Astrocyte of the spinal cord (primary cell): ENCODE results near the gene MCF2L2.
A peak's percentile ranks its signal among the peaks of the same experiment; 100 is the strongest.

Source experiments
- DNase-seq: peaks from one replicate; pipeline ENCODE4 v3.0.0; 2011; ENCODE audit warnings: low read depth, low spot score
- H3K4me3 ChIP-seq: 2 replicates; pipeline ENCODE4 v1.5.1; 2011; ENCODE audit warnings: low read depth, mild to moderate bottlenecking, low read length, moderate library complexity
- in situ Hi-C: cut with HindIII; loops from 2 replicates; pipeline ENCODE4 v1.10.0; 2017; ENCODE audit warnings: low sequenced_read_pairs
- TF ChIP-seq, protein P1 (sequence below): IDR thresholded peaks from 2 replicates; pipeline ENCODE4 v1.5.1; 2012; ENCODE audit warnings: low read depth, mild to moderate bottlenecking, low read length, inconsistent platforms

The MCF2L2 gene

DNA sequence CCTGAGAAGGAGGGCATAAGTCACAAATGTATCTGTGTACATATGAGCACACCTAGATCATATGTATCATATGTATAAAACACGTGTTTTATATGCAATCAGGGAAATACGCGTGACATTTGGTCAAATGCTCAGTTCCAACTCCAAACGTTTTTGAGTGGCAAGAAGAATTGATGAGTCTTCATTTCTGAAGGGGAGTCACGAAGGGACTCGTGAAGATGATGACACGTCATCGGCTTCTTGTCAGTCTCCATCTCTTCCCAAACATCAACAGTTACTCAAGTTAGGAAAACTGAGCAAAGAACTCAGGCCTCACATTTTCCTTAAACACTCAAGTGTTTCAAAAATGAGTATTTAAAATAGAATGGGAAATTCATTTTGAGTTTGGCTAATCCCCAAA is 95.9 kb downstream of the MCF2L2 start:
- H3K4me3 ChIP-seq, result no peak overlapping the region
- DNase-seq, result no peak
- in situ Hi-C loops, result no loop called here
- TF ChIP-seq, protein P1, sequence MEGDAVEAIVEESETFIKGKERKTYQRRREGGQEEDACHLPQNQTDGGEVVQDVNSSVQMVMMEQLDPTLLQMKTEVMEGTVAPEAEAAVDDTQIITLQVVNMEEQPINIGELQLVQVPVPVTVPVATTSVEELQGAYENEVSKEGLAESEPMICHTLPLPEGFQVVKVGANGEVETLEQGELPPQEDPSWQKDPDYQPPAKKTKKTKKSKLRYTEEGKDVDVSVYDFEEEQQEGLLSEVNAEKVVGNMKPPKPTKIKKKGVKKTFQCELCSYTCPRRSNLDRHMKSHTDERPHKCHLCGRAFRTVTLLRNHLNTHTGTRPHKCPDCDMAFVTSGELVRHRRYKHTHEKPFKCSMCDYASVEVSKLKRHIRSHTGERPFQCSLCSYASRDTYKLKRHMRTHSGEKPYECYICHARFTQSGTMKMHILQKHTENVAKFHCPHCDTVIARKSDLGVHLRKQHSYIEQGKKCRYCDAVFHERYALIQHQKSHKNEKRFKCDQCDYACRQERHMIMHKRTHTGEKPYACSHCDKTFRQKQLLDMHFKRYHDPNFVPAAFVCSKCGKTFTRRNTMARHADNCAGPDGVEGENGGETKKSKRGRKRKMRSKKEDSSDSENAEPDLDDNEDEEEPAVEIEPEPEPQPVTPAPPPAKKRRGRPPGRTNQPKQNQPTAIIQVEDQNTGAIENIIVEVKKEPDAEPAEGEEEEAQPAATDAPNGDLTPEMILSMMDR, result no peak

GRCh38 chr3:183331498-183331897 is 96.9 kb downstream of the MCF2L2 start:
- H3K4me3 ChIP-seq, result no peak overlapping the region
- TF ChIP-seq, protein P1, result no peak
- no peak for DNase-seq
- in situ Hi-C loops, result no loop called here

GRCh38 chr3:183330881-183331280 is 97.5 kb downstream of the MCF2L2 start:
- no peak overlapping the region for H3K4me3 ChIP-seq
- in situ Hi-C loops, result no loop called here
- DNase-seq, result no peak
- TF ChIP-seq, protein P1, result no peak

DNA sequence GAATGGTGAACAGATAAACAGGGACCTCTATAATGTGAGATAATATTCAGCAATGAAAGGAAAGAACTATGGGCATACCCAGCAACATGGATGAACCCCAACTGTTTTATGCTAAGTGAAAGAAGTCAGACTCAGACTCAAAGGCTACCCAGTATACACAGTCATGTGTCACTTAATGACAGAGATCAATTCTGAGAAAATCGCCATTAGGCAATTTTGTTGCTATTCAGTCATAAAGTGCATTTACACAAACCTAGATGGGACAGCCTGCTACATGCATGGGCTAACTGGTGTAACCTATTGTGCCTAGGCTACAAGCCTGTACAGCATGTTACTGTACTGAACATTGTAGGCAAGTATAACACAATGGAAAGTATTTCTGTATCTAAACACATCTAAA is 98.9 kb downstream of the MCF2L2 start:
- H3K4me3 ChIP-seq, result no peak overlapping the region
- no peak for DNase-seq
- in situ Hi-C loops, result no loop called here
- TF ChIP-seq, protein P1, result no peak

GRCh38 chr3:183328823-183329222 is 99.6 kb downstream of the MCF2L2 start:
- H3K4me3 ChIP-seq, result no peak overlapping the region
- in situ Hi-C loops, result no loop called here
- DNase-seq, result peak; percentile 72
- TF ChIP-seq, protein P1, result no peak

DNA sequence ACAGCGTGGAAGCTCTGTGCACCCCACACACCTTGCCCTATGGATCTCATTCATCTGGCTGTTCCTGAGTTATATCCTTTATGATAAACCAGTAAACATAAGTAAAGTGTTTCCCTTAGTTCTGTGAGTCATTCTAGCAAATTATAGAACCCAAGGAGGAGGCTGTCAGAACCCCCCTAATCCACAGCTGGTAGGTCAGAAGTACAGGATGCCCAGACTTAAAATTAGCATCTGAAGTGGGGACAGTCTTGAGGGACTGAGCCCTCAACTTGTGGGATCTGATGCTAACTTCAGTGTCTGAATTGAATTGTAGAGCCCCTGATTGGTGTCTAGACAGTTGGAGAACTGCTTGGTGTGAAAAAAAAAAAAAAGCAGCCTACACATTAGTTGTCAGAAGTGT is 100.3 kb downstream of the MCF2L2 start:
- TF ChIP-seq, protein P1, result no peak
- DNase-seq, result peak; percentile 18
- no peak overlapping the region for H3K4me3 ChIP-seq
- in situ Hi-C loops, result no loop called here

DNA sequence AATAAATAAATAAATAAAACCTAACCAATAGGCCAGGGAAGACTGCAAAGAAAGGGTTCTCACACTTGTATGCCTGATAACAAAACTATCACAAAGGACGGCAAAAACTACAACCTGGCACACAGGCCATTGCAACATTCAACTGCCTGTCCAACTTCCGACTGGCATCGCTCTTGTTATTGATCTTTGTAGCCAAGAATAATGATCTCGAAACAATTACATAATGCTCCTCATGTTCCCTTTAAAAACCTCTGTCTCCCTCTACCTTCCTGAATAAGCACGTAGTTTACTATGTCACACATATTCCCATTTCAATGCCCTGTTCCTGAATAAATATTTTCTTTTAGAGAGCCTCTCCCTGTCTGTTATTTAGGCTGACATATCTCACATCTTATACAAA is 101.1 kb downstream of the MCF2L2 start:
- H3K4me3 ChIP-seq, result no peak overlapping the region
- no peak for DNase-seq
- in situ Hi-C loops, result no loop called here
- TF ChIP-seq, protein P1, result no peak
